Kidney (tissue), 14 donors: ENCODE measurements around the gene RAB25. TPM values are rescaled to one million over a fixed set of nuclear protein-coding genes. Genes with fewer than 3 reads are reported as not detected.

Experiments used
- DNase-seq, 5 donors: peaks; one replicate each; pipeline ENCODE4 v3.0.0-alpha.2; 2013 to 2020
- FAIRE-seq: peaks from 2 replicates; lab custom pipeline; 2012; peaks lifted over from hg19 to GRCh38; lab: Jason Lieb, UNC
- H3K27ac ChIP-seq, 2 donors: one replicate each; pipeline ENCODE4 v1.7.0; 2013; ENCODE audit warnings: low read depth in 2 of 2, low read length in 2 of 2, inconsistent platforms in 1 of 2
- H3K27me3 ChIP-seq: one replicate; pipeline ENCODE4 v1.7.1; 2013; ENCODE audit warnings: low read length, inconsistent platforms; ENCODE audit not compliant: control insufficient read depth, insufficient read depth
- H3K36me3 ChIP-seq, 3 donors: one replicate each; pipeline versions ENCODE4 v1.7.0 to v1.7.1; 2013; ENCODE audit warnings: low read length in 3 of 3, control low read depth in 1 of 3, inconsistent platforms in 1 of 3; ENCODE audit not compliant: insufficient read depth in 3 of 3, control insufficient read depth in 2 of 3
- H3K4me1 ChIP-seq, 3 donors: one replicate each; pipeline versions ENCODE4 v1.7.0 to v1.7.1; 2013; ENCODE audit warnings: low read length in 3 of 3, inconsistent platforms in 1 of 3, low read depth in 1 of 3; ENCODE audit not compliant: control insufficient read depth in 2 of 3, insufficient read depth in 2 of 3
- H3K4me3 ChIP-seq, 3 donors: one replicate each; pipeline versions ENCODE4 v1.7.0 to v1.8.1; 2013; ENCODE audit warnings: low read length in 3 of 3, control low read depth in 1 of 3, inconsistent platforms in 1 of 3
- H3K9ac ChIP-seq, 3 donors: one replicate each; pipeline versions ENCODE4 v1.7.0 to v1.7.1; 2013; ENCODE audit warnings: low read length in 3 of 3, control low read depth in 1 of 3, inconsistent platforms in 1 of 3
- H3K9me3 ChIP-seq, 3 donors: one replicate each; pipeline versions ENCODE4 v1.7.0 to v1.7.1; 2013; ENCODE audit warnings: low read length in 3 of 3, control low read depth in 1 of 3, inconsistent platforms in 1 of 3; ENCODE audit not compliant: control insufficient read depth in 2 of 3, insufficient read depth in 1 of 3
- intact Hi-C: fragments of 100-400 bp; cut with DNase I; formaldehyde crosslinking; loops from one replicate; pipeline ENCODE4 v1.11.1; 2022
- polyA plus RNA-seq: library from polyadenylated mRNA; stranded (reverse); fragments of 350-450 nt; fragmentation: Illumina TruSeq; extraction: RNeasy Lipid Tissue Mini Kit (QIAGEN cat#74804); gene quantifications from one replicate; pipeline ENCODE4 v1.2.3, GENCODE V29; 2014; ENCODE audit warnings: low read depth, low replicate concordance; ENCODE audit not compliant: insufficient read depth
- total RNA-seq: library from RNA; stranded (reverse); fragmentation: NEBNext Ultra II Directional; extraction: Animal tissue kit (Norgen Biotek cat#: 25700); gene quantifications from one replicate; pipeline ENCODE4 v1.2.1, GENCODE V29; 2021
- TF ChIP-seq, protein P1 (sequence below): IDR thresholded peaks from 3 replicates; pipeline ENCODE4 v1.5.1; 2012; ENCODE audit warnings: mild to moderate bottlenecking, moderate library complexity, borderline replicate concordance; ENCODE audit not compliant: insufficient read depth; ENCODE audit errors: extremely low read depth
- donor health status: control.
- donor health status: control.
- donor health status: control.
- donor health status: control.
- donor health status: control.
- donor health status: DM: yes; HTN: yes; CAD: no.
- donor health status: Normal renal cell carcinoma (clear cell type).

Gene RAB25
- total and polyA plus RNA-seq, 2 donors from 2014 or later = 51.4 to 73.0 TPM

DNA sequence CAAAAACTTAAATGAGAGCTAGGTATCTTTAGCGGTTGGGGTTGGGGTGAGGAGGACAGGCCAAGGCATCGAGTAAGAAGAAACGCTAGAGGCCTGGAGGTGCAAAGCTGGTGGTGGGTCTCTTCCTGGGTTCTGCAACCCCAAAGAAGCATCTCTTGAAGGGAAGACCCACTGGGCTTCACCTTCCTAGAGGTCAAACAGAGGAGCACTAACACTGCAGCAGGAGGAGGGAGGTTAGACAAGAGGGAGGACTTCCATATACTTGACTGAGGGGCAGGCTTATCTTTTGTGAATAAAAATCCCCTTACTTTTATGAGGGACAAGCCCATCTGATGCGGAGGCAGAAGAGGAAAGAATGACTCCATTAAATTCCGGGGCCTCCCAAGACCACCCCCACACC, 18.8 kb downstream of the RAB25 start:
- H3K9me3 ChIP-seq = no peaks in the 10 kb centered on the region
- DNase-seq (no peak), FAIRE-seq (no peak)
- TF ChIP-seq, protein P1, sequence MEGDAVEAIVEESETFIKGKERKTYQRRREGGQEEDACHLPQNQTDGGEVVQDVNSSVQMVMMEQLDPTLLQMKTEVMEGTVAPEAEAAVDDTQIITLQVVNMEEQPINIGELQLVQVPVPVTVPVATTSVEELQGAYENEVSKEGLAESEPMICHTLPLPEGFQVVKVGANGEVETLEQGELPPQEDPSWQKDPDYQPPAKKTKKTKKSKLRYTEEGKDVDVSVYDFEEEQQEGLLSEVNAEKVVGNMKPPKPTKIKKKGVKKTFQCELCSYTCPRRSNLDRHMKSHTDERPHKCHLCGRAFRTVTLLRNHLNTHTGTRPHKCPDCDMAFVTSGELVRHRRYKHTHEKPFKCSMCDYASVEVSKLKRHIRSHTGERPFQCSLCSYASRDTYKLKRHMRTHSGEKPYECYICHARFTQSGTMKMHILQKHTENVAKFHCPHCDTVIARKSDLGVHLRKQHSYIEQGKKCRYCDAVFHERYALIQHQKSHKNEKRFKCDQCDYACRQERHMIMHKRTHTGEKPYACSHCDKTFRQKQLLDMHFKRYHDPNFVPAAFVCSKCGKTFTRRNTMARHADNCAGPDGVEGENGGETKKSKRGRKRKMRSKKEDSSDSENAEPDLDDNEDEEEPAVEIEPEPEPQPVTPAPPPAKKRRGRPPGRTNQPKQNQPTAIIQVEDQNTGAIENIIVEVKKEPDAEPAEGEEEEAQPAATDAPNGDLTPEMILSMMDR = no peak
- intact Hi-C loops = no loop called here
- no peak overlapping the region for H3K27ac ChIP-seq
- no peaks in the 10 kb centered on the region for H3K27me3 ChIP-seq
- H3K9ac ChIP-seq = peak overlapping the region in 1 of 3 donors; percentile 8
- H3K36me3 ChIP-seq = no peaks in the 10 kb centered on the region
- peak overlapping the region in 1 of 3 donors; percentile 78 for H3K4me3 ChIP-seq
- peaks cover 0 to 11% (median 0%) of the 10 kb centered on the region in 3 donors for H3K4me1 ChIP-seq

DNA sequence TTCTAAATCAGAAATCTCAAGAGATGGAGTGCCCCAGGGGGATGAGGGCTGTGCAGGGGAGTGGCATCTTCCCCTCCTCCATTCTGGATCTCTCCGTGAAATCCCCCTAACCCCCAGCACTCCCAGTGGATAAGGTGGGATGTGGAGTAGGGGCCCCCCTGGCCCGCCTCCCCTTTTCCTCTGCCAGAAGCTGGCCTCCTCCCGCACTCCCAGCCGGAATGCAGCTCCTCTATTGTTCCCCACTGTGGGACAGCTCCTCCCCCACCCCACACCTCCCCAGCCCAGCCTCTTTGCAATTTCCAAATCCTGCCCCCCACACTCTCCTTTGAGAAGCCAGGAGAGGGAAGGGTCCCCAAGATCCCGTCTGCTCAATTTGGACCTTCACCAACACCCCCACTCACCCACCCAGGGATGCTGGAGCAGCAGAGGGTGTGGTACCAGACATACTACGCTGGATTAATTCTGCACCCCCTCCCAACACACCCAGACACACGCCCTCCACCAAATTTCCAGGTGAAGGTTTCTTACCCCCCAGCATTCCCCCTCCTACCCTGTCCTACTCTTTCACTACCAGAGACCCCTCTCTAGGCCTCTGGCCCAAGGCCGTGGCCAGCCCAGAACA, 19.4 kb downstream of the RAB25 start:
- Histone ChIP-seq H3K27ac (no peak overlapping the region), H3K9ac (peak overlapping the region in 1 of 3 donors; percentile 46), H3K4me3 (peak overlapping the region in 1 of 3 donors; percentile 78), H3K4me1 (peaks cover 0 to 11% (median 0%) of the 10 kb centered on the region in 3 donors), H3K36me3 (no peaks in the 10 kb centered on the region), H3K27me3 (no peaks in the 10 kb centered on the region), H3K9me3 (no peaks in the 10 kb centered on the region)
- peak in 2 of 5 donors; percentile 61 to 76 for DNase-seq
- TF ChIP-seq, protein P1 = no peak
- intact Hi-C loops = no loop called here
- no peak for FAIRE-seq

DNA sequence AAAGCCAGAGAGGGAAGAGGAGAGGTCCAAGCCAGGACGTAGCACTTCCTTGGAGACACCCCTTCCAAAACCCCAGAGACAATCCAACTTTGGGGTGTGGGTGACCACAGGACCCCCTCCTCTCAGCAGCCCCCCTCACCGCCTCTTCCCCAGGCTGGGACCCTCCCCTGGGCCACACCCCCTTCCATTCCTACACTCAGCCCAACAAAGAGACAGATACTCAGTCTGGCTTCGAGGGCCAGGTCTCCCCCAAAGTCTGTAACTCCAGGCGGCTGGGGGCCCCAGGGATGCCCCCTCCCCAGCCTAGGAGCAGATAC, 19.9 kb downstream of the RAB25 start:
- Histone ChIP-seq H3K27ac (no peak overlapping the region), H3K9me3 (no peaks in the 10 kb centered on the region), H3K9ac (peak overlapping the region in 1 of 3 donors; percentile 46), H3K36me3 (no peaks in the 10 kb centered on the region), H3K27me3 (no peaks in the 10 kb centered on the region), H3K4me1 (peaks cover 0 to 11% (median 0%) of the 10 kb centered on the region in 3 donors), H3K4me3 (peak overlapping the region in 2 of 3 donors; percentile 8 to 78)
- TF ChIP-seq, protein P1 = no peak
- DNase-seq (peak in 1 of 5 donors; percentile 80), FAIRE-seq (no peak)
- intact Hi-C loops = no loop called here
